Aorta (tissue), 5 donors: Measurements from ENCODE around the gene SLC6A15. TPM values are rescaled to one million over a fixed set of nuclear protein-coding genes. Genes with fewer than 3 reads are reported as not detected.
A peak's percentile ranks its signal among the peaks of the same experiment; 100 is the strongest.

Source experiments
- ATAC-seq: fragments of 200-7000 bp; cut with Tn5 transposase; one replicate; pipeline ENCODE4 v1.9.1; 2022; ENCODE audit warnings: moderate library complexity; ENCODE audit not compliant: low FRiP score
- DNase-seq, 2 donors: peaks; one replicate each; pipeline ENCODE4 v3.0.0-alpha.2; 2020
- H3K27ac ChIP-seq, 2 donors: one replicate each; pipeline ENCODE4 v1.5.1; 2013; ENCODE audit warnings: low read length in 2 of 2, mild to moderate bottlenecking in 2 of 2, moderate library complexity in 2 of 2, control low read depth in 1 of 2, inconsistent platforms in 1 of 2, low read depth in 1 of 2
- H3K27me3 ChIP-seq, 2 donors: one replicate each; pipeline ENCODE4 v1.6.1; 2013; ENCODE audit warnings: control low read depth in 1 of 2, low read length in 1 of 2, mild to moderate bottlenecking in 1 of 2, moderate library complexity in 1 of 2; ENCODE audit not compliant: insufficient read depth in 2 of 2, control insufficient read depth in 1 of 2
- H3K36me3 ChIP-seq, 2 donors: one replicate each; pipeline ENCODE4 v1.6.1; 2013; ENCODE audit warnings: control low read depth in 1 of 2, low read length in 1 of 2, mild to moderate bottlenecking in 1 of 2; ENCODE audit not compliant: insufficient read depth in 2 of 2, control insufficient read depth in 1 of 2
- H3K4me1 ChIP-seq, 2 donors: one replicate each; pipeline ENCODE4 v1.6.1; 2013; ENCODE audit warnings: low read length in 2 of 2, control low read depth in 1 of 2, mild to moderate bottlenecking in 1 of 2, moderate library complexity in 1 of 2; ENCODE audit not compliant: insufficient read depth in 2 of 2, control insufficient read depth in 1 of 2
- H3K4me3 ChIP-seq, 2 donors: one replicate each; pipeline ENCODE4 v1.5.1; 2013; ENCODE audit warnings: low read length in 2 of 2, control low read depth in 1 of 2, mild to moderate bottlenecking in 1 of 2
- H3K9me3 ChIP-seq: one replicate; pipeline ENCODE4 v1.6.1; 2013; ENCODE audit warnings: mild to moderate bottlenecking, low read length; ENCODE audit not compliant: control insufficient read depth
- WGBS, 2 donors: extraction: QIAGEN DNeasy Blood & Tissue Kit; methylation state at CpG; one replicate each; pipeline ENCODE4 v1.1.7; 2013; 5-methylcytosine and 5-hydroxymethylcytosine counted together
- intact Hi-C, 2 donors: fragments of 100-400 bp; cut with DNase I; formaldehyde crosslinking; loops; one replicate each; pipeline versions ENCODE4 v1.14.2 to v1.15.0; 2022
- polyA plus RNA-seq, 2 donors: library from polyadenylated mRNA; stranded (reverse); fragments of 200-250 nt; gene quantifications; one replicate each; pipeline ENCODE4 v1.2.3, GENCODE V29; 2013
- total RNA-seq, 2 donors: library from RNA; stranded (reverse); fragmentation: NEBNext Ultra II Directional; extraction: Animal tissue kit (Norgen Biotek cat#: 25700); gene quantifications; one replicate each; pipeline ENCODE4 v1.2.1, GENCODE V29; 2021
- donor health status: healthy with polysubstance abuse.
- donor health status: Bipolar disorder and iron deficiency.
- donor health status: DM: no; HTN: no; CAD: no.
- donor health status: DM: no; HTN: no; CAD: no.
- donor health status: DM: yes; HTN: yes; CAD: no.

Gene SLC6A15
- total and polyA plus RNA-seq, 4 donors, result 0.15 to 0.55 TPM; not detected in 2

- H3K4me3 ChIP-seq, result no peak overlapping the region
- WGBS, 2 donors, result 73 to 78% methylated on average over 2 of the region's 2 CpGs
- DNase-seq, result no peak
- no peak for ATAC-seq
- intact Hi-C loops, result no loop called here
- no peaks in the 10 kb centered on the region for H3K36me3 ChIP-seq
- no peak overlapping the region for H3K27ac ChIP-seq
- H3K4me1 ChIP-seq, result no peaks in the 10 kb centered on the region
- H3K27me3 ChIP-seq, result no peaks in the 10 kb centered on the region
- H3K9me3 ChIP-seq, result no peaks in the 10 kb centered on the region
These were observed 22.8 kb downstream of the SLC6A15 start for GRCh38 chr12:84889818-84890217.

GRCh38 chr12:84888861-84889260 is 23.7 kb downstream of the SLC6A15 start:
- Histone ChIP-seq H3K27ac (no peak overlapping the region), H3K9me3 (no peaks in the 10 kb centered on the region), H3K27me3 (no peaks in the 10 kb centered on the region), H3K4me1 (no peaks in the 10 kb centered on the region), H3K4me3 (no peak overlapping the region), H3K36me3 (no peaks in the 10 kb centered on the region)
- intact Hi-C loops, result no loop called here
- WGBS, 2 donors, result 83 to 87% methylated on average over 5 of the region's 5 CpGs
- no peak for DNase-seq
- ATAC-seq, result no peak

GRCh38 chr12:84877340-84877739 is 35.3 kb downstream of the SLC6A15 start:
- H3K9me3 ChIP-seq, result no peaks in the 10 kb centered on the region
- no peak for ATAC-seq
- H3K36me3 ChIP-seq, result no peaks in the 10 kb centered on the region
- H3K27me3 ChIP-seq, result no peaks in the 10 kb centered on the region
- WGBS, 2 donors, result 50 to 52% methylated on average over 2 of the region's 2 CpGs
- DNase-seq, result no peak
- H3K27ac ChIP-seq, result no peak overlapping the region
- no peak overlapping the region for H3K4me3 ChIP-seq
- intact Hi-C loops, result loop anchor here in 1 of 2 donors (5.0 kb wide), 1 partner anchor 150 kb away; no protein-coding TSS in a partner anchor
- no peaks in the 10 kb centered on the region for H3K4me1 ChIP-seq

- DNase-seq, result no peak
- Histone ChIP-seq H3K27ac (no peak overlapping the region), H3K36me3 (no peaks in the 10 kb centered on the region), H3K4me1 (no peaks in the 10 kb centered on the region), H3K27me3 (no peaks in the 10 kb centered on the region), H3K4me3 (no peak overlapping the region), H3K9me3 (no peaks in the 10 kb centered on the region)
- intact Hi-C loops, result loop anchor here in 1 of 2 donors (5.0 kb wide), 1 partner anchor 152 kb away; no protein-coding TSS in a partner anchor
- ATAC-seq, result no peak
- WGBS, 2 donors, result 47 to 49% methylated on average over 4 of the region's 4 CpGs
These were observed 37.4 kb downstream of the SLC6A15 start for GRCh38 chr12:84875241-84875640.

- Histone ChIP-seq H3K9me3 (no peaks in the 10 kb centered on the region), H3K27ac (no peak overlapping the region), H3K4me3 (no peak overlapping the region), H3K36me3 (no peaks in the 10 kb centered on the region), H3K4me1 (no peaks in the 10 kb centered on the region), H3K27me3 (no peaks in the 10 kb centered on the region)
- intact Hi-C loops, result loop anchor here in 1 of 2 donors (5.0 kb wide), 1 partner anchor 153 kb away; no protein-coding TSS in a partner anchor
- no peak for ATAC-seq
- DNase-seq, result no peak
These were observed 37.8 kb downstream of the SLC6A15 start for GRCh38 chr12:84874825-84875139.

- no peaks in the 10 kb centered on the region for H3K4me1 ChIP-seq
- intact Hi-C loops, result no loop called here
- no peak for DNase-seq
- no peaks in the 10 kb centered on the region for H3K27me3 ChIP-seq
- peak; percentile 82 for ATAC-seq
- no peaks in the 10 kb centered on the region for H3K9me3 ChIP-seq
- no peak overlapping the region for H3K27ac ChIP-seq
- no peak overlapping the region for H3K4me3 ChIP-seq
- WGBS, 2 donors, result 42 to 43% methylated on average over 7 of the region's 7 CpGs
- no peaks in the 10 kb centered on the region for H3K36me3 ChIP-seq
These were observed 38.3 kb downstream of the SLC6A15 start for GRCh38 chr12:84874125-84874824.

GRCh38 chr12:84862186-84862585 is 50.4 kb downstream of the SLC6A15 start:
- H3K9me3 ChIP-seq, result no peaks in the 10 kb centered on the region
- H3K27me3 ChIP-seq, result no peaks in the 10 kb centered on the region
- DNase-seq (no peak), ATAC-seq (no peak)
- no peak overlapping the region for H3K4me3 ChIP-seq
- intact Hi-C loops, result no loop called here
- no peaks in the 10 kb centered on the region for H3K4me1 ChIP-seq
- WGBS, 2 donors, result 67 to 74% methylated on average over 3 of the region's 3 CpGs
- H3K27ac ChIP-seq, result no peak overlapping the region
- no peaks in the 10 kb centered on the region for H3K36me3 ChIP-seq

- 54 to 69% methylated on average over 2 of the region's 2 CpGs for WGBS, 2 donors
- intact Hi-C loops, result no loop called here
- no peak overlapping the region for H3K27ac ChIP-seq
- no peaks in the 10 kb centered on the region for H3K9me3 ChIP-seq
- no peaks in the 10 kb centered on the region for H3K36me3 ChIP-seq
- no peaks in the 10 kb centered on the region for H3K27me3 ChIP-seq
- H3K4me1 ChIP-seq, result no peaks in the 10 kb centered on the region
- no peak for ATAC-seq
- DNase-seq, result no peak
- H3K4me3 ChIP-seq, result no peak overlapping the region
These were observed 51.9 kb downstream of the SLC6A15 start for GRCh38 chr12:84860718-84861117.

GRCh38 chr12:84858796-84859195 is 53.8 kb downstream of the SLC6A15 start:
- H3K9me3 ChIP-seq, result no peaks in the 10 kb centered on the region
- 20 to 40% methylated on average over 2 of the region's 2 CpGs for WGBS, 2 donors
- H3K36me3 ChIP-seq, result no peaks in the 10 kb centered on the region
- H3K27me3 ChIP-seq, result no peaks in the 10 kb centered on the region
- no peaks in the 10 kb centered on the region for H3K4me1 ChIP-seq
- ATAC-seq (no peak), DNase-seq (no peak)
- no peak overlapping the region for H3K4me3 ChIP-seq
- intact Hi-C loops, result no loop called here
- H3K27ac ChIP-seq, result no peak overlapping the region
